HepG2 (cell line): ENCODE results near the gene NACC2. TPM values are rescaled to one million over a fixed set of nuclear protein-coding genes. Genes with fewer than 3 reads are reported as not detected.
A peak's percentile ranks its signal among the peaks of the same experiment; 100 is the strongest.

Experiments used
- ATF2 ChIP-seq: sonication (generic); formaldehyde crosslinking; IDR thresholded peaks from 2 replicates; pipeline ENCODE4 v1.4.0; 2020; ENCODE audit warnings: missing genetic modification reagents
- BCLAF1 ChIP-seq: fragments of 450-650 bp; IDR thresholded peaks from 2 replicates; pipeline ENCODE4 v1.6.1; 2017; ENCODE audit warnings: mild to moderate bottlenecking
- BORCS8-MEF2B ChIP-seq: sonication (generic); formaldehyde crosslinking; IDR thresholded peaks from 2 replicates; pipeline ENCODE4 v1.8.0; 2022; ENCODE audit warnings: mild to moderate bottlenecking, missing genetic modification reagents
- ESRRA ChIP-seq: sonication (generic); formaldehyde crosslinking; IDR thresholded peaks from 2 replicates; pipeline ENCODE4 v1.5.1; 2020; ENCODE audit warnings: mild to moderate bottlenecking, low read depth, missing genetic modification reagents
- GATAD2A ChIP-seq: IDR thresholded peaks from 2 replicates; pipeline ENCODE4 v1.6.1; 2016
- HHEX ChIP-seq: IDR thresholded peaks from 2 replicates; pipeline ENCODE4 v1.6.1; 2016; ENCODE audit warnings: control low read depth
- JUNB ChIP-seq: sonication (generic); formaldehyde crosslinking; IDR thresholded peaks from 2 replicates; pipeline ENCODE4 v1.8.0; 2022; ENCODE audit warnings: missing genetic modification reagents, mild to moderate bottlenecking, borderline replicate concordance
- KDM6A ChIP-seq: IDR thresholded peaks from 2 replicates; pipeline ENCODE4 v1.6.1; 2016; ENCODE audit warnings: low read depth
- KLF6 ChIP-seq: IDR thresholded peaks from 2 replicates; pipeline ENCODE4 v1.8.0; 2016; ENCODE audit warnings: missing biosample characterization, missing genetic modification reagents
- MAF1 ChIP-seq: sonication (generic); formaldehyde crosslinking; IDR thresholded peaks from 2 replicates; pipeline ENCODE4 v1.5.0; 2020; ENCODE audit warnings: missing genetic modification reagents, borderline replicate concordance
- MIXL1 ChIP-seq: IDR thresholded peaks from 2 replicates; pipeline ENCODE4 v1.6.1; 2016
- RFX5 ChIP-seq: IDR thresholded peaks from 2 replicates; pipeline ENCODE4 v1.6.1; 2011; ENCODE audit warnings: low read depth, low read length, improper control_type of control experiment
- SP2 ChIP-seq: sonication (generic); formaldehyde crosslinking; IDR thresholded peaks from 2 replicates; pipeline ENCODE4 v1.5.1; 2020; ENCODE audit warnings: mild to moderate bottlenecking, missing genetic modification reagents
- ZFP91 ChIP-seq: sonication (generic); formaldehyde crosslinking; IDR thresholded peaks from 2 replicates; pipeline ENCODE4 v1.9.0; 2022; ENCODE audit warnings: missing genetic modification reagents, mild to moderate bottlenecking, borderline replicate concordance
- ZNF280D ChIP-seq: sonication (generic); formaldehyde crosslinking; IDR thresholded peaks from 2 replicates; pipeline ENCODE4 v1.5.1; 2020; ENCODE audit warnings: mild to moderate bottlenecking, missing genetic modification reagents
- ZNF343 ChIP-seq: sonication (generic); formaldehyde crosslinking; IDR thresholded peaks from 2 replicates; pipeline ENCODE4 v1.4.0; 2020; ENCODE audit warnings: mild to moderate bottlenecking, missing genetic modification reagents
- ZNF441 ChIP-seq: sonication (generic); formaldehyde crosslinking; IDR thresholded peaks from 2 replicates; pipeline ENCODE4 v1.7.0; 2021; ENCODE audit warnings: missing genetic modification reagents, borderline replicate concordance
- ZNF503 ChIP-seq: sonication (generic); formaldehyde crosslinking; IDR thresholded peaks from 2 replicates; pipeline ENCODE4 v1.4.0; 2020; ENCODE audit warnings: missing genetic modification reagents
- ZNF564 ChIP-seq: sonication (generic); formaldehyde crosslinking; IDR thresholded peaks from 2 replicates; pipeline ENCODE4 v1.8.1; 2023; ENCODE audit warnings: mild to moderate bottlenecking, missing genetic modification reagents
- ZSCAN25 ChIP-seq: sonication (generic); formaldehyde crosslinking; IDR thresholded peaks from 2 replicates; pipeline ENCODE4 v1.8.0; 2022; ENCODE audit warnings: mild to moderate bottlenecking, missing genetic modification reagents
- polyA plus RNA-seq, 8 experiments: library from polyadenylated mRNA; depleted of rRNA in 3 of 8; stranded (reverse) in 7 of 8; unstranded in 1 of 8; fragments of >200 nt; fragmentation: Illumina TruSeq in 4 of 8; extraction: Trizol in 4 of 8; gene quantifications; 2 replicates each; pipeline versions ENCODE4 v1.2.1 to v1.2.3, GENCODE V29; 2011 to 2016; ENCODE audit warnings: low read depth in 4 of 8, missing spikeins in 1 of 8, mixed read lengths in 1 of 8; ENCODE audit not compliant: insufficient read depth in 1 of 8
- total RNA-seq, 5 experiments: library from RNA; depleted of rRNA; stranded (reverse); fragments of >200 nt; fragmentation: Illumina TruSeq; extraction: Trizol; gene quantifications; 2 replicates each; pipeline ENCODE4 v1.2.3, GENCODE V29; 2016; ENCODE audit warnings: low read depth in 1 of 5

NACC2 gene
- total and polyA plus RNA-seq, 2 of the 13 experiments (the other 11 are each of a cell fraction or from before 2014, with no cell fraction given) = 5.9 to 12.3 TPM

GRCh38 chr9:136007934-136008692 is 87.0 kb downstream of the NACC2 start (continued):
- TF ChIP-seq SP2 (CRISPR knock-in tag) (no peak), BORCS8-MEF2B (CRISPR knock-in tag) (no peak), ZNF441 (CRISPR knock-in tag) (no peak), ZNF564 (CRISPR knock-in tag) (no peak), ZNF343 (CRISPR knock-in tag) (no peak), ZNF280D (CRISPR knock-in tag) (no peak), GATAD2A (CRISPR knock-in tag) (peak; percentile 79), RFX5 (no peak), JUNB (CRISPR knock-in tag) (peak; percentile 61; the same call in 1 of the 2 replicates), HHEX (CRISPR knock-in tag) (no peak), BCLAF1 (no peak), KLF6 (no peak; the same call in 1 of the 2 replicates), ESRRA (CRISPR knock-in tag) (no peak), MIXL1 (CRISPR knock-in tag) (no peak), ZSCAN25 (CRISPR knock-in tag) (no peak; the same call in 1 of the 2 replicates), ZFP91 (CRISPR knock-in tag) (peak; percentile 32; the same call in 1 of the 2 replicates), MAF1 (no peak), ZNF503 (no peak), ATF2 (CRISPR knock-in tag) (peak; percentile 34; the same call in 1 of the 2 replicates), KDM6A (CRISPR knock-in tag) (peak; percentile 50; the same call in 1 of the 2 replicates)
